B cell (primary cell): Measurements from ENCODE around the gene EYS.

Source experiments
- EZH2 ChIP-seq: IDR thresholded peaks from 2 replicates; pipeline ENCODE4 v1.6.1; 2012; ENCODE audit warnings: borderline replicate concordance, low read depth, mild to moderate bottlenecking, moderate library complexity, low read length; ENCODE audit not compliant: insufficient read depth, poor library complexity, severe bottlenecking
- TF ChIP-seq, protein P1 (sequence below): fragments of 200-600 bp; IDR thresholded peaks from one replicate; pipeline ENCODE4 v1.8.0; 2022; ENCODE audit warnings: antibody characterized with exemption, mild to moderate bottlenecking

- TF ChIP-seq, protein P1, sequence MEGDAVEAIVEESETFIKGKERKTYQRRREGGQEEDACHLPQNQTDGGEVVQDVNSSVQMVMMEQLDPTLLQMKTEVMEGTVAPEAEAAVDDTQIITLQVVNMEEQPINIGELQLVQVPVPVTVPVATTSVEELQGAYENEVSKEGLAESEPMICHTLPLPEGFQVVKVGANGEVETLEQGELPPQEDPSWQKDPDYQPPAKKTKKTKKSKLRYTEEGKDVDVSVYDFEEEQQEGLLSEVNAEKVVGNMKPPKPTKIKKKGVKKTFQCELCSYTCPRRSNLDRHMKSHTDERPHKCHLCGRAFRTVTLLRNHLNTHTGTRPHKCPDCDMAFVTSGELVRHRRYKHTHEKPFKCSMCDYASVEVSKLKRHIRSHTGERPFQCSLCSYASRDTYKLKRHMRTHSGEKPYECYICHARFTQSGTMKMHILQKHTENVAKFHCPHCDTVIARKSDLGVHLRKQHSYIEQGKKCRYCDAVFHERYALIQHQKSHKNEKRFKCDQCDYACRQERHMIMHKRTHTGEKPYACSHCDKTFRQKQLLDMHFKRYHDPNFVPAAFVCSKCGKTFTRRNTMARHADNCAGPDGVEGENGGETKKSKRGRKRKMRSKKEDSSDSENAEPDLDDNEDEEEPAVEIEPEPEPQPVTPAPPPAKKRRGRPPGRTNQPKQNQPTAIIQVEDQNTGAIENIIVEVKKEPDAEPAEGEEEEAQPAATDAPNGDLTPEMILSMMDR: no peak
- TF ChIP-seq EZH2: no peak
Observed at GRCh38 chr6:65098349-65098748, 608.7 kb downstream of the EYS start.
